ENCODE data around the gene KCNMA1.

GRCh38 chr10:77318739-77319138 lies 318.9 kb downstream of the KCNMA1 start:
- TF ChIP-seq CTCF (IDR thresholded peaks at IDR 0.05): no peak
- TF ChIP-seq POLR2AphosphoS5 (IDR thresholded peaks at IDR 0.05): no peak
